ENCODE data around the gene RBMS1.

GRCh38 chr2:160538115-160538514 is 44.5 kb upstream of the RBMS1 start:
- TF ChIP-seq CTCF (IDR thresholded peaks at IDR 0.05) (no peak), EP300 (IDR thresholded peaks at IDR 0.05) (no peak), POLR2AphosphoS5 (IDR thresholded peaks at IDR 0.05) (no peak)

Data from gastroesophageal sphincter (tissue), 3 donors.